22Rv1 (cell line): ENCODE results near the gene HOXC10.

Experiments used
- H3K27ac ChIP-seq: fragments of 450-650 bp; 2 replicates; pipeline ENCODE4 v1.5.1; 2017
- CTCF ChIP-seq: fragments of 450-650 bp; IDR thresholded peaks from 2 replicates; pipeline ENCODE4 v1.5.1; 2017; ENCODE audit warnings: mild to moderate bottlenecking
- ZFX ChIP-seq: fragments of 450-650 bp; IDR thresholded peaks from 2 replicates; pipeline ENCODE4 v1.6.1; 2017; ENCODE audit warnings: antibody characterized with exemption, borderline replicate concordance

Gene HOXC10

GRCh38 chr12:54001283-54002187 is 16.6 kb downstream of the HOXC10 start:
- TF ChIP-seq ZFX (no peak), CTCF (no peak)
- no peak overlapping the region for H3K27ac ChIP-seq

- no peak overlapping the region for H3K27ac ChIP-seq
- no peak for TF ChIP-seq CTCF
- no peak for TF ChIP-seq ZFX
Observed at GRCh38 chr12:54002278-54002914, 17.4 kb downstream of the HOXC10 start.

- TF ChIP-seq CTCF (no peak), ZFX (no peak)
- peak overlapping the region; percentile 22; the same call in 1 of the 2 replicates for H3K27ac ChIP-seq
Observed at GRCh38 chr12:54002915-54003389, 18.0 kb downstream of the HOXC10 start.

- peak overlapping the region; percentile 22; the same call in 1 of the 2 replicates for H3K27ac ChIP-seq
Observed at GRCh38 chr12:54003625-54004024, 18.7 kb downstream of the HOXC10 start.

GRCh38 chr12:54004063-54004840 is 19.3 kb downstream of the HOXC10 start:
- peak overlapping the region; percentile 22; the same call in 1 of the 2 replicates for H3K27ac ChIP-seq
- no peak for TF ChIP-seq ZFX
- TF ChIP-seq CTCF: no peak

More at GRCh38 chr12:54003625-54004024, 18.7 kb downstream of the HOXC10 start:
- TF ChIP-seq CTCF (no peak), ZFX (no peak)

GRCh38 chr12:54004841-54005530 is 20.0 kb downstream of the HOXC10 start:
- no peak overlapping the region for H3K27ac ChIP-seq
- TF ChIP-seq ZFX (no peak), CTCF (no peak)
